Measurements from ENCODE around the gene ST14.

DNA sequence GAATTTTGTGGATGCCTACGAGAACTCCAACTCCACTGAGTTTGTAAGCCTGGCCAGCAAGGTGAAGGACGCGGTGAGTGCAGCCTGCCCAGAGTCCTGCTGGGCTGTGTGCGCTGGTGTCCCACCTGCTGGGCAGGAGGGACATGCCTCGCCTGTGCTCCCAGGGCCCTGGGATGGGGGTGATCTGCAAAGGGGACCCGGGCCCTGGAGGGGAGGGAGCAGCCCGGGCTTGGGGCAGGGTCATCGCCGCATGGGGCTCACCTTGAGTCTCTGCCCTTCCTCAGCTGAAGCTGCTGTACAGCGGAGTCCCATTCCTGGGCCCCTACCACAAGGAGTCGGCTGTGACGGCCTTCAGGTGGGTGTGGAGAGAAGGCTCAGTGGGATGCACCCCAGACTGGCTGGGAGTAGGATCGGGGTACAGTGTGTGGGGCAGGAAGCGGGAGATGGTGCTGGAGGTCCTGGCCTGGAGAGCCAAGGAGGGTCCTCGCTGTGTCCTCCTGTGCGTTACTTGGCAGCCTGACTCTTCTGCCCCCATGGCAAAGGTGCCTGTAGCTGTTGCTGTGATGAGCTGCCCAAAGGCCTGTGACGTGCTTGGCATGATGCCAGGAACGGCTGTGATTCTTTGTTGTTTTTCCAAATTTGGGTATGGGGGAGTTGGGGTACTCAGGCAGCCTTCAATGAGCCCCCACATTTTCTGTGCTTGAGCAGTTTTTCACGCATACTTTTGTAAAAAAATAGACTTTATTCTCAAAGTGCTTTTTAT, 29.2 kb downstream of the ST14 start:
- TF ChIP-seq CTCF (IDR thresholded peaks at IDR 0.05) (no peak), POLR2A (IDR thresholded peaks at IDR 0.05) (no peak)

Measured in heart left ventricle (tissue), 13 donors.